GM19238 (cell line): ENCODE results near the gene MIOS.

Experiments used
- DNase-seq: peaks from one replicate; pipeline ENCODE4 v3.0.0; 2011; ENCODE audit warnings: low spot score; ENCODE audit not compliant: insufficient read length

Gene MIOS

DNA sequence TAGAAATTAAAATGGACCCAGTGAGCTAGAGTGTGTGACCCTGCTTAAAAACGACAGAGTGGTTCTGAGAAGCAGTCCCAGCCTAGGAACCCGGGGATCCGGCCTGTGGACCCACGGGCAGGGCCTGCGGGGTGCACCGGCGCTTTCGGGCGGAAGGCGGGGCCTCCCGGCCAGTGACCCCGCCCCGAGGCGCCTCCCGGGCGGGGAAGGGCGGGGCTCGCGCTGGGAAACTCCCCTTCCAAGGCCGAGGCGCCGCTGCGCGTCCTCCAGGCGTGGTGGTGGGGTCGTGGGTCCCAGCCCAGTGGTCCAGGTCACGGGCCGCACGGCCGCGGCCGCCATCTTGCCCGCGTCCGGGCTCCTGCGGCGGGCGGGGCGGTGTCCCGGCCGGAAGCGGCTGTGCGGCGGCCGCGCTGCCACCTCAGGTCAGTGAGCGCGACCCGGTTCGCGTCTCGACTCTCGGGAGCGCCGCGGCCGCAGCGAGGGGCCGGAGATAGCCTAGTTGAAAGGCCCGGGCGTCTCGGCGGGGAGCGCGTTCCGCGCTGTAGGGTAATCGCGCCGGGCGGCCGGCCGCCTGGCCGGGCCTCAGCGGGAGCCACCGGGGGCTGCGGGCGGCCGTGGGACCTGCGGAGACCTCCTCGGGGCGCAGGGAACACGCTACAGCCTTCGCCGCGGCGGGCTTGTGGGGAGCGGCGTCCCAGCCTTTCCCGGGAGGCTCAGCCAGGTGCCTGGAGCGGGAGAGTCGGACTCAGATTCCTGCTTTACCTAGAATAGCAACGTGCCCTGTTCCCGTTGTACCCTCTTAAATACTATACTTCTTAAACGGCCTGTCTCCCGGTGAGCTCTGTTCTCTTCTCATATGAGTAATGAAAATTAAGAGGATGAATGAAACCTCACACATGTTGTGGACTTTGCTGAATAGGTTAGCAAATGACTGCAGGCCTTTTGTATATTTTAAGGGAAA, at the start of gene MIOS:
Gene MIOS, plus strand, starts transcription at position 234 of the 961 bp plus-strand sequence. CDS start 5,592 bp downstream, outside the sequence.
- DNase-seq: peak; percentile 80

DNA sequence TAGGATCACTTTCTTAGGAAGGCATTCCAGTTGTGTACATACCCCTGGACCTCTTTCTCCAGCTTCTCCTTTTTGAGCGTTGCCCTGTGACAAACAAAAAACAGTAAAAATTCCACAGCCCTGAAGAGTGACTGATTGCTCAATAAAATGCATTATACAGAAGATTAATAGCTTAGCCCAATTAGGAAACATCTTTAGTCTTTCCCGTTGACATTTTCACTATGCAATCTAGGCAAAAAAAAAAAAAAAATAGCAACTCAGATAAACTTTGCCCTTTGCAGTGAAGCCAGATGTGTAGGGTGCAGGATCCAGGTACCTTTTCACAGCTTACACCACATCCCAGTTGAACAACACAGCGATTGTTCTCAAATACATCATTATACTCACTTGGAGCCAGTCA, 48.9 kb upstream of the MIOS start:
- DNase-seq: no peak

DNA sequence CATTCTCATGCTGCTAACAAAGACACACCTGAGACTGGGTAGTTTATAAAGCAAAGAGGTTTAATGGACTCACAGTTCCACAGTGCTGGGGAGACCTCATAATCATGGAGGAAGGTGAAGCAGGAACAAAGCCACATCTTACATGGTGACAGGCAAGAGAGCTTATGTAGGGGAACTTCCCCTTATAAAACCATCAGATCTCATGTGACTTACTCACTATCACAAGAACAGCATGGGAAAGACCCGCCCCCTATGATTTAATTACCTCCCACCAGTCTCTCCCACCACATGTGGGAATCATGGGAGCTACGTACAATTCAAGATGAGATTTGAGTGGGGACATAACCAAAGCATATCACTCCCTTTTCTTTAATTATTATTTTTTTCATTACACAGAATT, 47.6 kb upstream of the MIOS start:
- DNase-seq: no peak

GRCh38 chr7:7519528-7519927, 47.2 kb upstream of the MIOS start:
- no peak for DNase-seq

DNA sequence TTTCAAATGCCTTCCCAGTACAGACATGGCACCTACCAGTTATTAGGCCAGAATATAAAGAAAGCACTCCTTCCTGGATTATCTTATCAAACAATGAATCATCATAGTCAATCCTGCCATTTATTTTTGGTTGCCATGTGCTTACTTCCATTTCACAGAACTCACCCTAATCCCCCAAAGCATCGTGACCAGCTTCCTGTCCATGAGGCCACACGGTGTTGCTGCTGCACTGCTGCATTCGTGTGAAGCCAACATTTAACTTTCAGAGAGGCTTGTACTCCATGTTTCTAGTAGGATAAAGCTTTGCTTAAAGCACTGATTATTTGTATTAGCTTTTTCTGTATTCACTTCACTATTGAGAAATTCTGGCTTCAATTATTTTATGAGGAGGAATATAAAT, 45.4 kb upstream of the MIOS start:
- no peak for DNase-seq

DNA sequence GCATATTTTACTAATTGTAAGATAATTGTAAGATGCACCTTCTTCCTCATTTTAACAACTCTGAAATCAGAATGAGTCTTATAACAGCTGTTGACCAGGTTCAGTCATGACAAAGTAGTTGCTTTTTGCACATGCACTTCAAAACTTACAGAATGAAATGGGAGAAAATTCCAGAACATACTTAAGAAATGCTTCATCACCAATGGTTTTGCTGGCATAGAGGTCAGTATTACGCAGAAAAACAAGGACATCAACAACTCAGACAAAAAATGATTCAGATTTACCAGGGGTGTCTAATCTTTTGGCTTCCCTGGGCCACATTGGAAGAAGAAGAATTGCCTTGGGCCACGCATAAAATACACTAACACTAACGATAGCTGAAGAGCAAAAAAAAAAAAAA, 44.3 kb upstream of the MIOS start:
- DNase-seq: no peak

- DNase-seq: no peak
These were observed 42.6 kb upstream of the MIOS start for GRCh38 chr7:7524121-7524520.

DNA sequence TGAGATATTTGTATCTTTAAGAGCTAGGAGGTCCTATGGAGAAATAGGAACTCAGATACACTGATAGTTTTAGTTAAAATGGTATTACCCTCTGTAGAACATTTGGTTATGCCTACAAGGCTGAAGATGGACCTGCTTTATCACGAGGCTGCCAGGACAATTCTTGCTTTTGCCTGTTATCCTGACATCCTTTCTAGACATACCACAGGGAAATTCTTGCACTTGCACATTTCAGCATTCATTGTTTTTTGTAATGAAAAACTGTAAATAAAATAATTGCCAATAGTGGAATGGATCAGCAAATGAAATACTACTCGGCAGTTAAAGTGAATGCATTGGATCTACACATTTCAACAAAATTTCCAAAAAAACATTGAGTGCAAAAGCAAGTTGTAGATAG, 40.7 kb upstream of the MIOS start:
- no peak for DNase-seq

DNA sequence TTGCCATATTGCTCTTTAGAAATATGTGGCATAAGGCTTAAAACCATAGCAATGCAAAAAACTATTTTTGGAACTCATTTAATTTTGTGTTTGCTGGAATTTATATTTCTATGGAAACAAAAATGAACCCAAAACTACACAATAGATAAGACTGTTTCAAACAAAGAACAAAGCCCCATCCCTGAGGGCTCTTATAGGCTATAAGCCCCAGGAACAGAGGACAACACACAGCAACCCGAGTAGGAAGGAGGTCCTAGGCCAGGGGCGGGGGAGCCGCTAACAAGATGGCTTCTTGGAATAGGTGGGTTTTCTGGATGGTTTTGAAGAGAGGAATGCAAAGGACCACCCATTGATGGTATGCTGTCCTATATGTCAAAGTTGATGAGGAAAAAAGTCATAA, 39.6 kb upstream of the MIOS start:
- DNase-seq: no peak

GRCh38 chr7:7529328-7529727, 37.4 kb upstream of the MIOS start:
- DNase-seq: no peak

- no peak for DNase-seq
These were observed 32.8 kb upstream of the MIOS start for GRCh38 chr7:7533831-7534430.

- DNase-seq: no peak
These were observed 31.0 kb upstream of the MIOS start, which contains the start of gene COL28A1 for GRCh38 chr7:7535691-7536090. Gene COL28A1, minus strand, starts transcription at chr7:7535873. Its CDS starts 2,998 bp downstream, at chr7:7532875.

GRCh38 chr7:7536396-7537019, 30.2 kb upstream of the MIOS start:
- DNase-seq: no peak

DNA sequence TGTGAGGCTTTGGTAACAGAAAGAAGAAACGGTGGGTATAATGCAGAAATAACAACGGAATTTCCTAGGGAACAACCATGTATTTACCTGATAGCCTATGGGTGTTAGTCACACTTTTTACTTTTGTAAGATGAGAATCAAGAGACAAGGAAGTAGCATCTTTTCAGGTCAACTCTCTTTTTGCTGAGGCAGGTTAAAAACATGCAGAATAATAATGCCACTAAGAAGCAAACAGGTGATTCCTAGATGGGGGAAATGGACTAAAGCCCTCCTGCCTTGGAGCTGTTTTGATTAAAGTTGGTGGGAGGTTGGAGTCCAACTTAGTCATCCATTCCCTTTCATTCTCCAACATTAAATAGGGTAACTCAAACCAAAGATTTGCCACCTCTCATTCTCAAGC, 29.0 kb upstream of the MIOS start:
- DNase-seq: no peak

DNA sequence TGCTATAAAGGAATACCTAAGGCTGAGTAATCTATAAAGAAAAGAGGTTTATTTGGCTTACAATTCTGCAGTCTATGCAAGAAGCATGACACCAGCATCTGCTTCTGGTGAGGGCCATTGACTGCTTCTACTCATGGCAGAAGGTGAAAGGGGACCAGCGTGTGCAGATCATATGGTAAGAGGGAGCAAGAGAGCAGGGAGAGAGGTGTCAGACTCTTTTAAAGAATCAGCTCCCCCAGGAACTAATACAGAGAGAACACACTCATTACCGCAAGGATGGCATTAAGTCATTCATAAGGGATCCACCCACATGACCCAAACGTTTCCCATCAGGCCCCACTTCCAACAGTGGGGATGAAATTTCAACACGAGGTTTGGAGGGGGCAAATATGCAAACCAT, 27.5 kb upstream of the MIOS start:
- DNase-seq: no peak

DNA sequence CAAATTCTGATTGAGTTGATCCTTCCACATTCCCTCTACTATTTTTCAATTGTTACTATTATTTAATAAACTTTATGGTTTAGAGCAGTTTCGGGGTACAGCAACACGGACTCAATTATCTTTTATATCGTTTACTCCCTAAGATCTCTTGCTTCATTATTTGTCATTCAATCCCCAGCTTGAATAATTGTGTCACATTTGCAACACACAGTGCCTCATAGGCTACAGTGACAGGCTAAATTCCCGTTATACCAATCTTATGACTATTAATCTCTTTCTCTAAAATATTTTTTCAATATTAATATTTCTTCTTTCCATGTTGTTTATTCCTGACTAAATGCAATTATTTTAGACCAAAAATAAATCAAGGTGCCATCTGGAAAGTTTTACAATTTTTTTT, 27.0 kb upstream of the MIOS start:
- no peak for DNase-seq

DNA sequence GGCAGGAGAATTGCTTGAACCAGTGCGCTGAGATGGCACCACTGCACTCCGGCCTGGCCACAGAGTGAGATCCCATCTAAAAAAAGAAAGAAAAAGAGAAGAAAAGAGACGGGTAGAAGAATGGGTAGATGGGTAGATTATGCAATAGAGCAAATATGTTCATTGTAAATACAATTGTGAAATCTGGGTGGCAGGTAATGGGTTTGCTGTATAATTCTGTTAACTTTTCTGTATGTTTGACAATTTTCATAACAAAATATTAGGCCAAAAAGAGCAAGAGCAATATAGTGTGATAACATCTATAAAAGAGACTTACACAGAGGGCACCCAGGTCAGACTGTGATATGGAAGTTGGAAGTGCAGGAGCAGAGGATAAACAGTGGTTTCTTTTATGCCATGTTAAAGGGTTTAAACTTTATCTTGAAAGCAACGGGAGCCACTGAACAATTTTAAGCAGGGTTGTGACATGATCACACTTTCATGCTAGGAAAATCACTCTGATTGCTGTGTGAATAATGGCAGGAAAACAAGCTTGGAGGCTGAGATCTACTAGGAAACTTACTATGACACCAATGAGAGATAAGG, 24.3 kb upstream of the MIOS start:
- no peak for DNase-seq

DNA sequence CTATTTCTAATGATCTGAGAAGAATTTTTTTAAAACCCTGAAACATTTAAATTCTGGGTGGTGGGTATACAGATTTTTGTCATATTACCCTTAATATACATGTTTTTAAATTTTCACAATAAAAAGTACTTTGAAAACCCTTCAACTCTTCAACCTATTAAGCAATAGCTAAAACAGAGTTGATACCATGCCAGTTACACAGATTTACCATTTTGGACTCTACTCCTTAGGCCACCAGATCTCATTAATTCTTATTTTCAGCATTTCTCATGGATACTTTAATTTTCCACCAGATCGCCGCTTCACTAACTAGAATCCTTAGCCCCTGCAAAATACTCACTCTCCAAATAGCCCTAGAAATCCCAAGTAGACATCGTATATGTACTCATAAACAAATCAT, 18.3 kb upstream of the MIOS start:
- DNase-seq: no peak

GRCh38 chr7:7550663-7551062, 16.0 kb upstream of the MIOS start:
- DNase-seq: no peak

GRCh38 chr7:7552199-7552598, 14.5 kb upstream of the MIOS start:
- DNase-seq: no peak

DNA sequence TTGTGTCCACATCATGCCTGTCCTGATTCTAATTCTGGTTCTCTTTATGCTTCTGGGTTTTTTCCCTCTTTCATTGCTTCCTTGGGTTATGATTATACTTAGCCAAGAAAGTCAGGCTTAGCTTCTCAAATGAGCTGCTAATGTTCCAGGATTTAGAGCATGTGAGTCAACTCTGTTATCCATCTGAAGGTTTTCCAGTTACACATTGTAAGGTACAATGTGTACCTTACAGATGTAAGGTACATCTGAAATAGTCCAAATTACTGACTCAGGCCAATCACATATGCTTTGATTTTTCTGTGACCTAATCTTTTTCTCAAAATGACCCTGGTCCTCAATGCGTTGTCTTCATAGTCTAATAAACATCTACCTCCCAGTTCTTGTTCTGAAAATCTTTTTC, 13.3 kb upstream of the MIOS start:
- no peak for DNase-seq

DNA sequence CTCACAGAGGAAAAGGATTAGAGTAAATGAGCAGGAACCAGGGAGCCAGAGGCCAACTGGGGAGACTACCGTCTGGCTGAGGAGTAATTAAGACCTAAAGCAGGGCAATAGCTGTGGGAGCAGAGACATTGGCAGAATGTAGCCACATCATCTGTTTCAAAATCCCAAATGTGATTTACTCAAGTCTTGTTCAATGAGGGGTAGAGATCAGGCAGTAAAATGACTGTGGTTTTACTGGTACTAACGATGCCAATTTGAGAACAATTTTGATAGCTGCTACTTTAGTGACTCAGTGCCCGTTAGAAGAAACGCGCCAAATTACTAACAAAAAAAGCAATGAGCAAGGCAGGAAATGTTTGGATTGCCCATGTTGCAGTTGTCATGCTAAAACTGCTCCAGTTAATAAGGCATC, 12.7 kb upstream of the MIOS start:
- no peak for DNase-seq
